ENCODE measurements around the gene NTM. TPM values are rescaled to one million over a fixed set of nuclear protein-coding genes. Genes with fewer than 3 reads are reported as not detected.
"Not testable (repeated sequence)": the region's sequence is repeated elsewhere in the genome, so short reads cannot be mapped to it uniquely, and the experiment has no call there.

NTM gene
- not detected in 2 replicates for total RNA-seq

DNA sequence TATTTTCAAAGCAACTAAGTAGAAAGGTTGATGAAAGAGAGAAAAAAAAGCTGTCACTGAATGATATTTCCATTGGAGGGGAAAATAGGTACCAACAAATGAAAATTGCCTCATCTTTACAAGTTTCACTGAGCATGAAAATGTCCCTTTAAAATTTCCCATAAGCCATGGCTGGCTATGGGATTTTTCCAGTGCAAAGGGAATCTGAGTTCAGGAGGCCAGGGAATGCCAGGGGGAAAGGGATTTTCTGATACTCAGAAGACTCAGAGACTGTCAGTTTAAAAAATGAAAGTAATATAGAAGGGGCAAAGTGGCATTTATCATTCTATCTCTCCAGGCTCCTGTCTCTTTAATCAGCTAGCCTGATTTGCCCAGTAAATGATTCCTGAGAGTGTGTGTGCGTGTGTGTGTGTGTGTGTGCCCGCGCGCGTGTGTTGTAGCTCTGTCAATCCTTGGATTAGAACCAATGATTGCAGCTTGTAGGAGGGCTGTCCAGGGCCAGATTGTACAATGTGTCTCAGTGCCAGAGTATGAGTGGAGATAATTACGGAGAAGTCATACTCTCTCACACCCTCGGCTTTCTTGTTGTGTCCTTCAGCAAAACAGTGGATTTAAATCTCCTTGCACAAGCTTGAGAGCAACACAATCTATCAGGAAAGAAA is at the start of gene NTM:
TSS of gene NTM (plus strand) at position 526 of the 662 bp plus-strand sequence.
- no peak within 1 kb of the TSS for H3K4me3 Mint-ChIP-seq
- H3K36me3 Mint-ChIP-seq (ENCODE audit: low read depth), result no peaks in the 10 kb centered on the region
- H3K4me1 Mint-ChIP-seq (ENCODE audit: low read depth), result no peaks in the 10 kb centered on the region
- H3K27me3 Mint-ChIP-seq (ENCODE audit: insufficient read depth), result no peaks in the 10 kb centered on the region
- H3K9me3 Mint-ChIP-seq, result no peaks in the 10 kb centered on the region
- intact Hi-C loops (cut with micrococcal nuclease), result no loop called here
- H3K27ac Mint-ChIP-seq, result no peak within 1 kb of the TSS
- DNase-seq (ENCODE audit: low spot score), result no peak

- H3K4me1 Mint-ChIP-seq (ENCODE audit: low read depth), result no peaks in the 10 kb centered on the region
- intact Hi-C loops (cut with micrococcal nuclease), result no loop called here
- H3K36me3 Mint-ChIP-seq (ENCODE audit: low read depth), result no peaks in the 10 kb centered on the region
- H3K4me3 Mint-ChIP-seq, result no peak overlapping the region
- no peak for DNase-seq (ENCODE audit: low spot score)
- no peaks in the 10 kb centered on the region for H3K27me3 Mint-ChIP-seq (ENCODE audit: insufficient read depth)
- no peak overlapping the region for H3K27ac Mint-ChIP-seq
- H3K9me3 Mint-ChIP-seq, result no peaks in the 10 kb centered on the region
Observed at GRCh38 chr11:131324921-131325570, 45.4 kb upstream of the NTM start.

- Mint-ChIP-seq H3K27ac (no peak overlapping the region), H3K4me3 (no peak overlapping the region), H3K9me3 (no peaks in the 10 kb centered on the region), H3K27me3 (ENCODE audit: insufficient read depth) (no peaks in the 10 kb centered on the region), H3K4me1 (ENCODE audit: low read depth) (no peaks in the 10 kb centered on the region), H3K36me3 (ENCODE audit: low read depth) (no peaks in the 10 kb centered on the region)
- intact Hi-C loops (cut with micrococcal nuclease), result no loop called here
- no peak for DNase-seq (ENCODE audit: low spot score)
Observed at GRCh38 chr11:131326829-131327228, 43.6 kb upstream of the NTM start.

- no peaks in the 10 kb centered on the region for H3K36me3 Mint-ChIP-seq (ENCODE audit: low read depth)
- no peak overlapping the region for H3K4me3 Mint-ChIP-seq
- intact Hi-C loops (cut with micrococcal nuclease), result no loop called here
- H3K4me1 Mint-ChIP-seq (ENCODE audit: low read depth), result no peaks in the 10 kb centered on the region
- H3K27me3 Mint-ChIP-seq (ENCODE audit: insufficient read depth), result no peaks in the 10 kb centered on the region
- DNase-seq (ENCODE audit: low spot score), result no peak
- H3K27ac Mint-ChIP-seq, result no peak overlapping the region
- H3K9me3 Mint-ChIP-seq, result no peaks in the 10 kb centered on the region
Observed at GRCh38 chr11:131327421-131327820, 43.0 kb upstream of the NTM start.

- DNase-seq (ENCODE audit: low spot score), result no peak
- intact Hi-C loops (cut with micrococcal nuclease), result no loop called here
- Mint-ChIP-seq H3K27ac (no peak overlapping the region), H3K9me3 (no peaks in the 10 kb centered on the region), H3K27me3 (ENCODE audit: insufficient read depth) (no peaks in the 10 kb centered on the region), H3K36me3 (ENCODE audit: low read depth) (no peaks in the 10 kb centered on the region), H3K4me3 (no peak overlapping the region), H3K4me1 (ENCODE audit: low read depth) (no peaks in the 10 kb centered on the region)
Observed at GRCh38 chr11:131328843-131329242, 41.6 kb upstream of the NTM start.

GRCh38 chr11:131331010-131331409 is 39.4 kb upstream of the NTM start:
- intact Hi-C loops (cut with micrococcal nuclease), result no loop called here
- Mint-ChIP-seq H3K4me1 (ENCODE audit: low read depth) (no peaks in the 10 kb centered on the region), H3K9me3 (no peaks in the 10 kb centered on the region), H3K36me3 (ENCODE audit: low read depth) (no peaks in the 10 kb centered on the region), H3K4me3 (no peak overlapping the region), H3K27me3 (ENCODE audit: insufficient read depth) (no peaks in the 10 kb centered on the region), H3K27ac (no peak overlapping the region)
- no peak for DNase-seq (ENCODE audit: low spot score)

- H3K9me3 Mint-ChIP-seq, result no peaks in the 10 kb centered on the region
- no peaks in the 10 kb centered on the region for H3K4me1 Mint-ChIP-seq (ENCODE audit: low read depth)
- H3K36me3 Mint-ChIP-seq (ENCODE audit: low read depth), result no peaks in the 10 kb centered on the region
- H3K4me3 Mint-ChIP-seq, result no peak overlapping the region
- intact Hi-C loops (cut with micrococcal nuclease), result no loop called here
- H3K27me3 Mint-ChIP-seq (ENCODE audit: insufficient read depth), result no peaks in the 10 kb centered on the region
- H3K27ac Mint-ChIP-seq, result no peak overlapping the region
- no peak for DNase-seq (ENCODE audit: low spot score)
Observed at GRCh38 chr11:131331546-131331945, 38.9 kb upstream of the NTM start.

- DNase-seq (ENCODE audit: low spot score), result no peak
- H3K4me1 Mint-ChIP-seq (ENCODE audit: low read depth), result no peaks in the 10 kb centered on the region
- H3K9me3 Mint-ChIP-seq, result no peaks in the 10 kb centered on the region
- no peaks in the 10 kb centered on the region for H3K27me3 Mint-ChIP-seq (ENCODE audit: insufficient read depth)
- intact Hi-C loops (cut with micrococcal nuclease), result no loop called here
- H3K36me3 Mint-ChIP-seq (ENCODE audit: low read depth), result no peaks in the 10 kb centered on the region
- no peak overlapping the region for H3K27ac Mint-ChIP-seq
- no peak overlapping the region for H3K4me3 Mint-ChIP-seq
Observed at GRCh38 chr11:131334601-131335000, 35.8 kb upstream of the NTM start.

GRCh38 chr11:131341900-131342299 is 28.5 kb upstream of the NTM start:
- DNase-seq (ENCODE audit: low spot score); H3K4me3 Mint-ChIP-seq; H3K4me1 Mint-ChIP-seq (ENCODE audit: low read depth); intact Hi-C loops (cut with micrococcal nuclease); H3K27ac Mint-ChIP-seq; H3K9me3 Mint-ChIP-seq; H3K27me3 Mint-ChIP-seq (ENCODE audit: insufficient read depth); H3K36me3 Mint-ChIP-seq (ENCODE audit: low read depth): not testable (repeated sequence)

DNA sequence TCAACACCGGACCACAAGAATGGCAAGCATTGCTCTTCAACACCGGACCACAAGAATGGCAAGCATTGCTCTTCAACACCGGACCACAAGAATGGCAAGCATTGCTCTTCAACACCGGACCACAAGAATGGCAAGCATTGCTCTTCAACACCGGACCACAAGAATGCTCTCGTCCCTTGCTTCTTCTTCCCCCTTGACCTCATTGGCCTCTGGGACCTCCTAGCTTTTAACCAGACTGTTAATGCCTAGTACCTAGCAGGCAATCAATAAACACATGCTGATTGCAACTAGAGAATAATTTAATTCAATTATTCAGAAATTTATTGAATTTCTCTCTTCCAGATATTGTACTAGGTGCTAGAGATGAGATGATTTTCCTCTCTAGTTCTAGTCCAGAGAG is 28.0 kb upstream of the NTM start:
- H3K9me3 Mint-ChIP-seq; H3K36me3 Mint-ChIP-seq (ENCODE audit: low read depth); H3K27me3 Mint-ChIP-seq (ENCODE audit: insufficient read depth); H3K4me3 Mint-ChIP-seq; H3K27ac Mint-ChIP-seq; intact Hi-C loops (cut with micrococcal nuclease); H3K4me1 Mint-ChIP-seq (ENCODE audit: low read depth); DNase-seq (ENCODE audit: low spot score): not testable (repeated sequence)

GRCh38 chr11:131345406-131345805 is 25.0 kb upstream of the NTM start:
- H3K36me3 Mint-ChIP-seq (ENCODE audit: low read depth), result no peaks in the 10 kb centered on the region
- H3K27ac Mint-ChIP-seq, result no peak overlapping the region
- no peak for DNase-seq (ENCODE audit: low spot score)
- H3K4me3 Mint-ChIP-seq, result no peak overlapping the region
- H3K4me1 Mint-ChIP-seq (ENCODE audit: low read depth), result no peaks in the 10 kb centered on the region
- H3K9me3 Mint-ChIP-seq, result peaks cover 4% of the 10 kb centered on the region
- H3K27me3 Mint-ChIP-seq (ENCODE audit: insufficient read depth), result no peaks in the 10 kb centered on the region
- intact Hi-C loops (cut with micrococcal nuclease), result no loop called here

GRCh38 chr11:131349368-131350086 is 20.9 kb upstream of the NTM start:
- Mint-ChIP-seq H3K9me3 (peaks cover 5% of the 10 kb centered on the region), H3K4me3 (no peak overlapping the region), H3K36me3 (ENCODE audit: low read depth) (no peaks in the 10 kb centered on the region), H3K27ac (no peak overlapping the region), H3K4me1 (ENCODE audit: low read depth) (no peaks in the 10 kb centered on the region), H3K27me3 (ENCODE audit: insufficient read depth) (no peaks in the 10 kb centered on the region)
- DNase-seq (ENCODE audit: low spot score), result no peak
- intact Hi-C loops (cut with micrococcal nuclease), result no loop called here

DNA sequence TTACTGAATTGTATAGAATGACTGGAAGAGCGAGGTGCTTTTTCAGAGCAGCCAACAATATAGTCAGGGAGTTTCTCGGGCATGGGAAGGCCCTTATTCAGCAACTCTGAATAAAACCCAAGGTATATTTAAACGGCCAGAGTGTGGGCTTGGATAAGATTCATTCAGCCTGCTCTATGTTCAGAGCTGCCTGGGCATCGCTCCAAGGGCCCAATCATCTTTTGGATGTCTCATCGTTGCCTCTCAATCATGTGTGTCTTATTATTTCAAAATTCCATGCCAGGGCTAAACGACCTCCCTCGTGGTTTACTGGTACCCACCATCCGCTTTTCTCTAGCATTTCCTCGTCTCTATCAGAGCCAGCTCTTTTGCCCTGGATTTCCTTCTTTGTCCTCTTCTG is 19.5 kb upstream of the NTM start:
- intact Hi-C loops (cut with micrococcal nuclease), result no loop called here
- no peak overlapping the region for H3K27ac Mint-ChIP-seq
- no peaks in the 10 kb centered on the region for H3K27me3 Mint-ChIP-seq (ENCODE audit: insufficient read depth)
- no peaks in the 10 kb centered on the region for H3K36me3 Mint-ChIP-seq (ENCODE audit: low read depth)
- peaks cover 5% of the 10 kb centered on the region for H3K9me3 Mint-ChIP-seq
- H3K4me1 Mint-ChIP-seq (ENCODE audit: low read depth), result no peaks in the 10 kb centered on the region
- no peak overlapping the region for H3K4me3 Mint-ChIP-seq
- DNase-seq (ENCODE audit: low spot score), result no peak
